CD4-positive, CD25-positive, alpha-beta regulatory T cell (primary cell): ENCODE measurements around the gene MYBL2. TPM values are rescaled to one million over a fixed set of nuclear protein-coding genes. Genes with fewer than 3 reads are reported as not detected.
A peak's percentile ranks its signal among the peaks of the same experiment; 100 is the strongest.

ENCODE experiments used
- ATAC-seq, 2 donors: fragments of 150-1000 bp; cut with Tn5 transposase; one replicate each; pipeline ENCODE4 v1.10.0; 2021; ENCODE audit warnings: low read depth in 2 of 2, moderate number of reproducible peaks in 2 of 2, moderate library complexity in 1 of 2
- DNase-seq, 3 donors: peaks; one replicate each; pipeline versions ENCODE4 v3.0.0 to v3.0.0-alpha.2; 2012 to 2022; ENCODE audit warnings: mixed read lengths in 1 of 3
- H3K27ac ChIP-seq: one replicate; pipeline ENCODE4 v1.7.0; 2013; ENCODE audit warnings: mild to moderate bottlenecking, low read length; ENCODE audit not compliant: insufficient read depth, poor library complexity, severe bottlenecking
- H3K27me3 ChIP-seq: one replicate; pipeline ENCODE4 v1.7.0; 2013; ENCODE audit warnings: low read length; ENCODE audit not compliant: control insufficient read depth, insufficient read depth
- H3K36me3 ChIP-seq: one replicate; pipeline ENCODE4 v1.7.0; 2013; ENCODE audit warnings: mild to moderate bottlenecking, low read length, moderate library complexity; ENCODE audit not compliant: control insufficient read depth, insufficient read depth
- H3K4me1 ChIP-seq: 2 replicates; pipeline ENCODE4 v1.7.0; 2013; ENCODE audit warnings: mild to moderate bottlenecking, low read length; ENCODE audit not compliant: insufficient read depth, control insufficient read depth, poor library complexity, severe bottlenecking
- H3K4me3 ChIP-seq: one replicate; pipeline ENCODE4 v1.7.0; 2013; ENCODE audit warnings: low read depth, mild to moderate bottlenecking, low read length, moderate library complexity
- H3K9me3 ChIP-seq, 2 experiments: 1 replicate in 1 of 2; 2 replicates in 1 of 2; pipeline ENCODE4 v1.7.0; 2013; ENCODE audit warnings: low read length in 2 of 2, mild to moderate bottlenecking in 1 of 2, moderate library complexity in 1 of 2; ENCODE audit not compliant: control insufficient read depth in 2 of 2
- H3K27ac Mint-ChIP-seq, 3 donors: one replicate each; pipeline ENCODE4 v1.8.0; 2020 to 2022; ENCODE audit warnings: mild to moderate bottlenecking in 3 of 3, mixed read lengths in 3 of 3, moderate library complexity in 2 of 3
- H3K27me3 Mint-ChIP-seq: one replicate; pipeline ENCODE4 v1.8.0; 2022; ENCODE audit warnings: mild to moderate bottlenecking, mixed read lengths
- H3K36me3 Mint-ChIP-seq: one replicate; pipeline ENCODE4 v1.8.0; 2020; ENCODE audit warnings: mixed read lengths
- H3K4me1 Mint-ChIP-seq, 4 donors: one replicate each; pipeline ENCODE4 v1.8.0; 2020 to 2022; ENCODE audit warnings: mixed read lengths in 4 of 4, mild to moderate bottlenecking in 1 of 4
- H3K4me3 Mint-ChIP-seq, 4 donors: one replicate each; pipeline ENCODE4 v1.8.0; 2020 to 2022; ENCODE audit warnings: mild to moderate bottlenecking in 4 of 4, mixed read lengths in 4 of 4, moderate library complexity in 3 of 4
- H3K9me3 Mint-ChIP-seq, 7 donors: one replicate each; pipeline ENCODE4 v1.8.0; 2020 to 2022; ENCODE audit warnings: mixed read lengths in 7 of 7, mild to moderate bottlenecking in 3 of 7, moderate library complexity in 2 of 7
- polyA plus RNA-seq, 4 donors: library from polyadenylated mRNA; unstranded; fragments of 300-500 nt; fragmentation: Illumina TruSeq; gene quantifications; one replicate each; pipeline ENCODE4 v1.2.3, GENCODE V29; 2021
- total RNA-seq: library from RNA; stranded (reverse); gene quantifications from one replicate; pipeline ENCODE4 v1.2.3, GENCODE V29; 2022

The MYBL2 gene
- total and polyA plus RNA-seq, 5 donors from 2014 or later: 1.6 to 4.3 (median 2.7) TPM

GRCh38 chr20:43736588-43737158 is 69.8 kb downstream of the MYBL2 start:
- peak; percentile 50 to 70 for ATAC-seq
- DNase-seq: peak; percentile 41 to 87 (median 44)
- peak overlapping the region; percentile 56 for H3K27ac ChIP-seq

GRCh38 chr20:43737925-43738324 is 71.0 kb downstream of the MYBL2 start:
- Mint-ChIP-seq H3K4me3 (no peak overlapping the region), H3K27me3 (no peaks in the 10 kb centered on the region), H3K36me3 (no peaks in the 10 kb centered on the region), H3K4me1 (peaks cover 7 to 36% (median 30%) of the 10 kb centered on the region in 4 donors), H3K9me3 (peaks cover 0 to 2% (median 0%) of the 10 kb centered on the region in 7 donors), H3K27ac (peak overlapping the region; percentile 21 to 78 (median 70))
- no peak overlapping the region for H3K27ac ChIP-seq
- no peaks in the 10 kb centered on the region for H3K9me3 ChIP-seq
- ATAC-seq: no peak
- no peaks in the 10 kb centered on the region for H3K36me3 ChIP-seq
- DNase-seq: no peak
- no peak overlapping the region for H3K4me3 ChIP-seq
- H3K27me3 ChIP-seq: no peaks in the 10 kb centered on the region
- peaks cover 20% of the 10 kb centered on the region for H3K4me1 ChIP-seq

More at GRCh38 chr20:43736588-43737158, 69.8 kb downstream of the MYBL2 start:
- Mint-ChIP-seq H3K27ac (peak overlapping the region; percentile 15 to 70 (median 52)), H3K9me3 (peaks cover 0 to 2% (median 0%) of the 10 kb centered on the region in 7 donors), H3K27me3 (no peaks in the 10 kb centered on the region), H3K36me3 (no peaks in the 10 kb centered on the region), H3K4me3 (peak overlapping the region in 2 of 4 donors; percentile 52 to 53), H3K4me1 (peaks cover 16 to 47% (median 37%) of the 10 kb centered on the region in 4 donors)
- Histone ChIP-seq H3K36me3 (no peaks in the 10 kb centered on the region), H3K27me3 (no peaks in the 10 kb centered on the region), H3K4me3 (no peak overlapping the region), H3K4me1 (peaks cover 32% of the 10 kb centered on the region), H3K9me3 (no peaks in the 10 kb centered on the region)

GRCh38 chr20:43739148-43739749 is 72.3 kb downstream of the MYBL2 start:
- ATAC-seq: no peak
- Mint-ChIP-seq H3K27me3 (no peaks in the 10 kb centered on the region), H3K27ac (no peak overlapping the region), H3K4me1 (peaks cover 2 to 33% (median 23%) of the 10 kb centered on the region in 4 donors), H3K9me3 (peaks cover 0 to 4% (median 0%) of the 10 kb centered on the region in 7 donors), H3K36me3 (no peaks in the 10 kb centered on the region), H3K4me3 (no peak overlapping the region)
- no peak for DNase-seq
- Histone ChIP-seq H3K4me3 (no peak overlapping the region), H3K36me3 (no peaks in the 10 kb centered on the region), H3K27ac (no peak overlapping the region), H3K27me3 (no peaks in the 10 kb centered on the region), H3K4me1 (peaks cover 11% of the 10 kb centered on the region), H3K9me3 (no peaks in the 10 kb centered on the region)

GRCh38 chr20:43740642-43741041 is 73.7 kb downstream of the MYBL2 start:
- ATAC-seq: no peak
- H3K9me3 Mint-ChIP-seq: peaks cover 0 to 4% (median 0%) of the 10 kb centered on the region in 7 donors

GRCh38 chr20:43744151-43744611 is 77.3 kb downstream of the MYBL2 start:
- DNase-seq: peak in 2 of 3 donors; percentile 23 to 69
- H3K27me3 Mint-ChIP-seq: no peaks in the 10 kb centered on the region
- H3K36me3 ChIP-seq: no peaks in the 10 kb centered on the region
- H3K4me3 ChIP-seq: no peak overlapping the region
- H3K27ac ChIP-seq: no peak overlapping the region
- ATAC-seq: peak; percentile 50 to 68
- H3K4me1 Mint-ChIP-seq: peaks cover 5 to 38% (median 21%) of the 10 kb centered on the region in 4 donors
- peak overlapping the region; percentile 48 to 55 (median 49) for H3K27ac Mint-ChIP-seq
- H3K9me3 Mint-ChIP-seq: peaks cover 0 to 5% (median 0%) of the 10 kb centered on the region in 7 donors
- no peaks in the 10 kb centered on the region for H3K36me3 Mint-ChIP-seq
- H3K27me3 ChIP-seq: no peaks in the 10 kb centered on the region
- peaks cover 21% of the 10 kb centered on the region for H3K4me1 ChIP-seq
- no peaks in the 10 kb centered on the region for H3K9me3 ChIP-seq
- peak overlapping the region in 1 of 4 donors; percentile 28 for H3K4me3 Mint-ChIP-seq

More at GRCh38 chr20:43740642-43741041, 73.7 kb downstream of the MYBL2 start:
- Histone ChIP-seq H3K36me3 (no peaks in the 10 kb centered on the region), H3K27ac (no peak overlapping the region), H3K27me3 (no peaks in the 10 kb centered on the region), H3K4me1 (peaks cover 17% of the 10 kb centered on the region), H3K9me3 (no peaks in the 10 kb centered on the region), H3K4me3 (no peak overlapping the region)
- Mint-ChIP-seq H3K27me3 (no peaks in the 10 kb centered on the region), H3K4me3 (no peak overlapping the region), H3K4me1 (peaks cover 0 to 43% (median 27%) of the 10 kb centered on the region in 4 donors), H3K36me3 (no peaks in the 10 kb centered on the region), H3K27ac (no peak overlapping the region)
- DNase-seq: no peak

- DNase-seq: peak in 1 of 3 donors; percentile 38
- H3K4me1 Mint-ChIP-seq: peaks cover 5 to 43% (median 26%) of the 10 kb centered on the region in 4 donors
- H3K9me3 ChIP-seq: no peaks in the 10 kb centered on the region
- no peaks in the 10 kb centered on the region for H3K36me3 Mint-ChIP-seq
- H3K27me3 Mint-ChIP-seq: no peaks in the 10 kb centered on the region
- H3K9me3 Mint-ChIP-seq: peaks cover 0 to 5% (median 0%) of the 10 kb centered on the region in 7 donors
- peak in 1 of 2 donors; percentile 32 for ATAC-seq
- H3K4me3 ChIP-seq: peak overlapping the region; percentile 26
- H3K27ac ChIP-seq: no peak overlapping the region
- no peaks in the 10 kb centered on the region for H3K36me3 ChIP-seq
- peak overlapping the region in 3 of 4 donors; percentile 33 to 51 (median 51) for H3K4me3 Mint-ChIP-seq
- H3K27ac Mint-ChIP-seq: peak overlapping the region; percentile 42 to 49 (median 48)
- peaks cover 31% of the 10 kb centered on the region for H3K4me1 ChIP-seq
- no peaks in the 10 kb centered on the region for H3K27me3 ChIP-seq
Observed at GRCh38 chr20:43744966-43745730, 78.2 kb downstream of the MYBL2 start.

GRCh38 chr20:43746344-43747137 is 79.6 kb downstream of the MYBL2 start:
- Histone ChIP-seq H3K4me1 (peaks cover 40% of the 10 kb centered on the region), H3K9me3 (no peaks in the 10 kb centered on the region), H3K36me3 (no peaks in the 10 kb centered on the region), H3K27ac (no peak overlapping the region), H3K27me3 (no peaks in the 10 kb centered on the region), H3K4me3 (no peak overlapping the region)
- no peak for ATAC-seq
- peak overlapping the region in 3 of 4 donors; percentile 7 to 59 (median 21) for H3K4me3 Mint-ChIP-seq
- H3K27ac Mint-ChIP-seq: peak overlapping the region in 2 of 3 donors; percentile 8 to 90
- DNase-seq: peak in 1 of 3 donors; percentile 55
- H3K36me3 Mint-ChIP-seq: no peaks in the 10 kb centered on the region
- H3K9me3 Mint-ChIP-seq: peaks cover 0 to 5% (median 0%) of the 10 kb centered on the region in 7 donors
- H3K4me1 Mint-ChIP-seq: peaks cover 11 to 57% (median 37%) of the 10 kb centered on the region in 4 donors
- no peaks in the 10 kb centered on the region for H3K27me3 Mint-ChIP-seq
